Liver (tissue), 2 donors: ENCODE measurements around the gene GUCY1A1.

Experiments used
- CTCF ChIP-seq: fragments of 150-350 bp; IDR thresholded peaks from 2 replicates; pipeline ENCODE4 v1.5.1; 2017; ENCODE audit warnings: improper control_type of control experiment, low read depth, low read length; ENCODE audit not compliant: missing input control
- FOXA2 ChIP-seq: IDR thresholded peaks from 2 replicates; pipeline ENCODE4 v1.6.1; 2016; ENCODE audit warnings: antibody characterized with exemption
- TF ChIP-seq, protein P1 (sequence below): IDR thresholded peaks from 2 replicates; pipeline ENCODE4 v1.6.1; 2016; ENCODE audit warnings: antibody characterized with exemption
- donor health status: healthy.

DNA sequence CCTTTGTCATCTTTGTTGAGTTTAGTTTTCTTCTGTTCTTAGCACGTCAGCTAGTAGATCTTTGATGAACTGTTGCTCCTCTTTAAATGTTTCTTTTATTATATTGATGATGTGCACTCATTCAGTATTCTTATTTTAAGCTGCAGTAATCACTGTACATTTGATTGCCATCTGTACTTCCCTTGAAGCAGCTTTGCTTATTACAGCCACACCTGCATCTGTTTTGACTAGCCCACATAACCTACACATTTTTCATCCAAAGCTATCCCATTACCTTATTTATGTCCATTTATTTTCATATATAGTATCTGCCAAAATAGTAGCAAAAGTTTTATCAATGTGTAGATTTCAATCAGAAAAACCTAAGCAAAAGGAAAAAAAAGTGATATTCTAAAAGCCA, 68.3 kb downstream of the GUCY1A1 start:
- TF ChIP-seq CTCF (no peak), FOXA2 (no peak)
- TF ChIP-seq, protein P1, sequence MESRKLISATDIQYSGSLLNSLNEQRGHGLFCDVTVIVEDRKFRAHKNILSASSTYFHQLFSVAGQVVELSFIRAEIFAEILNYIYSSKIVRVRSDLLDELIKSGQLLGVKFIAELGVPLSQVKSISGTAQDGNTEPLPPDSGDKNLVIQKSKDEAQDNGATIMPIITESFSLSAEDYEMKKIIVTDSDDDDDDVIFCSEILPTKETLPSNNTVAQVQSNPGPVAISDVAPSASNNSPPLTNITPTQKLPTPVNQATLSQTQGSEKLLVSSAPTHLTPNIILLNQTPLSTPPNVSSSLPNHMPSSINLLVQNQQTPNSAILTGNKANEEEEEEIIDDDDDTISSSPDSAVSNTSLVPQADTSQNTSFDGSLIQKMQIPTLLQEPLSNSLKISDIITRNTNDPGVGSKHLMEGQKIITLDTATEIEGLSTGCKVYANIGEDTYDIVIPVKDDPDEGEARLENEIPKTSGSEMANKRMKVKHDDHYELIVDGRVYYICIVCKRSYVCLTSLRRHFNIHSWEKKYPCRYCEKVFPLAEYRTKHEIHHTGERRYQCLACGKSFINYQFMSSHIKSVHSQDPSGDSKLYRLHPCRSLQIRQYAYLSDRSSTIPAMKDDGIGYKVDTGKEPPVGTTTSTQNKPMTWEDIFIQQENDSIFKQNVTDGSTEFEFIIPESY: no peak
